Central memory CD4-positive, alpha-beta T cell (primary cell): ENCODE data around the gene SH3BP5.

Source experiments
- DNase-seq: peaks from one replicate; pipeline ENCODE4 v3.0.0; 2022

The SH3BP5 gene

GRCh38 chr3:15294929-15295328 lies 37.5 kb downstream of the SH3BP5 start:
- DNase-seq = no peak

GRCh38 chr3:15292765-15293522 lies 39.4 kb downstream of the SH3BP5 start:
- no peak for DNase-seq

- peak; percentile 82 for DNase-seq
These were observed 40.5 kb downstream of the SH3BP5 start for GRCh38 chr3:15291589-15292541.

- DNase-seq = no peak
These were observed 41.6 kb downstream of the SH3BP5 start for GRCh38 chr3:15290736-15291135.

- no peak for DNase-seq
These were observed 42.7 kb downstream of the SH3BP5 start for GRCh38 chr3:15289661-15290060.

- no peak for DNase-seq
These were observed 43.9 kb downstream of the SH3BP5 start for GRCh38 chr3:15288331-15289035.

GRCh38 chr3:15287565-15288330 lies 44.6 kb downstream of the SH3BP5 start:
- no peak for DNase-seq

GRCh38 chr3:15286022-15286421 lies 46.4 kb downstream of the SH3BP5 start:
- DNase-seq = no peak

- no peak for DNase-seq
These were observed 48.1 kb downstream of the SH3BP5 start for GRCh38 chr3:15284121-15284889.

GRCh38 chr3:15283702-15284101 lies 48.7 kb downstream of the SH3BP5 start:
- DNase-seq = no peak

GRCh38 chr3:15281817-15282216 lies 50.6 kb downstream of the SH3BP5 start:
- no peak for DNase-seq

- DNase-seq = no peak
These were observed 51.4 kb downstream of the SH3BP5 start for GRCh38 chr3:15280853-15281532.

- no peak for DNase-seq
These were observed 52.5 kb downstream of the SH3BP5 start for GRCh38 chr3:15279671-15280402.

- DNase-seq = no peak
These were observed 53.2 kb downstream of the SH3BP5 start for GRCh38 chr3:15279205-15279604.

GRCh38 chr3:15277861-15278500 lies 54.4 kb downstream of the SH3BP5 start:
- DNase-seq = no peak

- no peak for DNase-seq
These were observed 56.2 kb downstream of the SH3BP5 start for GRCh38 chr3:15276028-15276724.

- no peak for DNase-seq
These were observed 59.2 kb downstream of the SH3BP5 start for GRCh38 chr3:15273227-15273626.

- no peak for DNase-seq
These were observed 59.8 kb downstream of the SH3BP5 start for GRCh38 chr3:15272426-15273196.
